Lower leg skin (tissue), 3 donors: ENCODE measurements around the gene TPST2.

Source experiments
- CTCF ChIP-seq, 3 donors: fragments of 450-650 bp; IDR thresholded peaks; one replicate each; pipeline ENCODE4 v1.5.1; 2016; ENCODE audit warnings: antibody characterized with exemption in 3 of 3, mild to moderate bottlenecking in 3 of 3, moderate library complexity in 2 of 3
- POLR2A ChIP-seq, 2 donors: fragments of 450-650 bp; IDR thresholded peaks; one replicate each; pipeline ENCODE4 v1.6.1; 2016 to 2017; ENCODE audit warnings: antibody characterized with exemption in 2 of 2, mild to moderate bottlenecking in 1 of 2, moderate library complexity in 1 of 2

GRCh38 chr22:26585104-26585790, 4.7 kb downstream of the TPST2 start:
- no peak for TF ChIP-seq POLR2A (IDR thresholded peaks at IDR 0.05)
- TF ChIP-seq CTCF (IDR thresholded peaks at IDR 0.05) = no peak
